Fibroblast of lung (primary cell): ENCODE measurements around the gene BLID. TPM values are rescaled to one million over a fixed set of nuclear protein-coding genes. Genes with fewer than 3 reads are reported as not detected.

ENCODE experiments used
- DNase-seq, 2 donors: peaks; one replicate each; pipeline versions ENCODE4 v3.0.0 to v3.0.0-alpha.2; 2010; ENCODE audit warnings: low read depth in 2 of 2
- H2AFZ ChIP-seq: 2 replicates; pipeline ENCODE4 v1.5.1; 2012; ENCODE audit warnings: low read length, control low read depth, inconsistent platforms
- H3K27ac ChIP-seq: 2 replicates; pipeline ENCODE4 v1.5.1; 2011; ENCODE audit warnings: low read length, control low read depth; ENCODE audit not compliant: insufficient read depth
- H3K27me3 ChIP-seq: 2 replicates; pipeline ENCODE4 v1.5.1; 2011; ENCODE audit warnings: mild to moderate bottlenecking, low read length; ENCODE audit not compliant: control insufficient read depth, insufficient read depth
- H3K36me3 ChIP-seq: 2 replicates; pipeline ENCODE4 v1.5.1; 2011; ENCODE audit warnings: low read length; ENCODE audit not compliant: control insufficient read depth, insufficient read depth
- H3K4me1 ChIP-seq: 2 replicates; pipeline ENCODE4 v1.5.1; 2011; ENCODE audit warnings: low read length; ENCODE audit not compliant: control insufficient read depth, insufficient read depth; ENCODE audit errors: extremely low read depth
- H3K4me2 ChIP-seq: 2 replicates; pipeline ENCODE4 v1.5.1; 2011; ENCODE audit warnings: low read length, control low read depth; ENCODE audit not compliant: insufficient read depth; ENCODE audit errors: extremely low read depth
- H3K4me3 ChIP-seq, 4 experiments: fragments of 200-600 bp in 1 of 4; sonication (generic) in 1 of 4; replicated peaks in 1 of 4; 2 replicates each; pipeline ENCODE4 v1.5.1; 2011 to 2016; ENCODE audit warnings: low read length in 4 of 4, low read depth in 3 of 4, mild to moderate bottlenecking in 3 of 4, control low read depth in 2 of 4, inconsistent platforms in 1 of 4, mixed read lengths in 1 of 4; ENCODE audit not compliant: insufficient read depth in 1 of 4; ENCODE audit errors: control extremely low read depth in 1 of 4
- H3K79me2 ChIP-seq: 2 replicates; pipeline ENCODE4 v1.5.1; 2012; ENCODE audit warnings: mild to moderate bottlenecking, low read length, inconsistent platforms; ENCODE audit not compliant: control insufficient read depth, insufficient read depth
- H3K9ac ChIP-seq: 2 replicates; pipeline ENCODE4 v1.5.1; 2011; ENCODE audit warnings: mild to moderate bottlenecking, low read length, control low read depth; ENCODE audit not compliant: insufficient read depth
- H3K9me3 ChIP-seq: 2 replicates; pipeline ENCODE4 v1.5.1; 2012; ENCODE audit warnings: low read depth, low read length; ENCODE audit not compliant: control insufficient read depth, insufficient read depth
- H4K20me1 ChIP-seq: 2 replicates; pipeline ENCODE4 v1.5.1; 2011; ENCODE audit warnings: low read length; ENCODE audit not compliant: control insufficient read depth, insufficient read depth; ENCODE audit errors: extremely low read depth
- CTCF ChIP-seq, 2 donors: IDR thresholded peaks in 1 of 2; conservative IDR thresholded peaks in 1 of 2; 1 replicate in 1 of 2; 2 replicates in 1 of 2; pipeline ENCODE4 v1.5.1; 2011 to 2012; ENCODE audit warnings: low read length in 2 of 2, control low read depth in 1 of 2, inconsistent platforms in 1 of 2, low read depth in 1 of 2, mild to moderate bottlenecking in 1 of 2
- EZH2 ChIP-seq: IDR thresholded peaks from 2 replicates; pipeline ENCODE4 v1.5.1; 2012; ENCODE audit warnings: low read length, control low read depth, mild to moderate bottlenecking; ENCODE audit errors: missing control alignments
- polyA plus RNA-seq, 2 donors: library from polyadenylated mRNA; depleted of rRNA in 1 of 2; stranded (reverse) in 1 of 2; unstranded in 1 of 2; fragments of >200 nt; gene quantifications; 2 replicates each; pipeline ENCODE4 v1.2.1, GENCODE V29; 2011 to 2012; ENCODE audit warnings: missing spikeins in 1 of 2
- total RNA-seq: library from RNA; depleted of rRNA; stranded (reverse); fragments of >200 nt; gene quantifications from 2 replicates; pipeline ENCODE4 v1.2.1, GENCODE V29; 2014

BLID gene
- total and polyA plus RNA-seq, 2 donors (not counting 1 experiment from before 2014, with no cell fraction given): 0.32 to 7.9 TPM

- peak overlapping the region; percentile 21 for H3K9ac ChIP-seq
- no peak for DNase-seq
- peak overlapping the region; percentile 72 for H3K4me2 ChIP-seq
- no peaks in the 10 kb centered on the region for H3K9me3 ChIP-seq
- TF ChIP-seq EZH2 (no peak), CTCF (conservative IDR thresholded peaks at IDR 0.05 in 1 of 2, IDR thresholded peaks at IDR 0.05 in 1 of 2; ENCODE audit: low read depth in 1 of 2, low read length in 2 of 2) (no peak)
- H3K4me3 ChIP-seq: peak overlapping the region; percentile 64 to 92 (median 78)
- H4K20me1 ChIP-seq: peaks cover 6% of the 10 kb centered on the region
- H2AFZ ChIP-seq: no peak overlapping the region
- H3K27me3 ChIP-seq: no peaks in the 10 kb centered on the region
- peaks cover 4% of the 10 kb centered on the region for H3K4me1 ChIP-seq
- peaks cover 4% of the 10 kb centered on the region for H3K36me3 ChIP-seq
- H3K27ac ChIP-seq: peak overlapping the region; percentile 35
- peaks cover 98% of the 10 kb centered on the region for H3K79me2 ChIP-seq
These were observed 17.6 kb downstream of the BLID start for GRCh38 chr11:122098261-122098980.

GRCh38 chr11:122097419-122098001 is 18.5 kb downstream of the BLID start:
- Histone ChIP-seq H2AFZ (no peak overlapping the region), H3K9me3 (no peaks in the 10 kb centered on the region)
- peak; percentile 59 to 76 for DNase-seq

More at GRCh38 chr11:122097419-122098001, 18.5 kb downstream of the BLID start:
- TF ChIP-seq EZH2 (no peak), CTCF (conservative IDR thresholded peaks at IDR 0.05 in 1 of 2, IDR thresholded peaks at IDR 0.05 in 1 of 2; ENCODE audit: low read depth in 1 of 2, low read length in 2 of 2) (no peak)
- Histone ChIP-seq H3K4me1 (peaks cover 3% of the 10 kb centered on the region), H3K36me3 (peaks cover 5% of the 10 kb centered on the region), H3K4me2 (peak overlapping the region; percentile 72), H3K4me3 (peak overlapping the region; percentile 64 to 92 (median 78)), H3K9ac (peak overlapping the region; percentile 33), H4K20me1 (peaks cover 6% of the 10 kb centered on the region), H3K27ac (peak overlapping the region; percentile 64), H3K79me2 (peaks cover 98% of the 10 kb centered on the region), H3K27me3 (no peaks in the 10 kb centered on the region)
